ENCODE data around the gene CATSPERD. TPM values are rescaled to one million over a fixed set of nuclear protein-coding genes. Genes with fewer than 3 reads are reported as not detected.
A peak's percentile ranks its signal among the peaks of the same experiment; 100 is the strongest.

Gene CATSPERD
- total RNA-seq, 1 experiment from 2014 or later: not detected

DNA sequence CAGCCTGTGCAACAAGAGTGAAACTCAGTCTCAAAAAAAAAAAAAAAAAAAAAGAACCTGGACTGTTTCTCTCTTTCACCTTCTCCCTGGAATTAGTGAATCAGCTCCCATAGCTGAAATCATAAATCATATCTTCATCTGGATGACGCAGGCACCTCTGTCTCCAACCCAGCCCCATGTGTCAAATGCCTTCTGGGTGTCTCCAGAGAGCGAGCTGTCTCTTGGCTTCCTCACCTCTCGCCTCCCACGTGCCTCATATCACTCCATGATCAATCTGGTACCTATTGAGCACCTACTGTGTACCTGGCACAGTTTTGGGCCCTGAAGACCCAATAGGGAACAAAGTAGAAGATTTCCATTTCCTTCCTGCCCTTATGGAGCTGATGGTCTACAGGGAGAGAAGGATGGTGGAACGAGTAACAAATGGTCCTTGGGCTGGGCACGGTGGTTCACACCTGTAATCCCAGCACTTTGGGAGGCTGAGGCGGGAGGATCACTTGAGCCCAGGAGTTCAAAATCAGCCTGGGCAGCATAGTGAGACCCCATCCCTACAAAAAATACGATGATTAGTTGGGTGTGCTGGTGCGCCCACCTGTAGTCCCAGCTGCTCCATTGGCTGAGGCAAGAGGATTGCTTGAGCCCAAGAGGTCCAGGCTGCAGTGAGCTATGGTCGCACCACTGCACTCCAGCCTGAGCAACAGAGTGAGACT, 37.1 kb upstream of the CATSPERD start:
- Histone ChIP-seq H3K79me2 (ENCODE audit: low read depth) (peaks cover 9% of the 10 kb centered on the region), H3K27me3 (ENCODE audit: insufficient read depth, low read depth) (no peaks in the 10 kb centered on the region), H3K9me3 (ENCODE audit: insufficient read depth, low read depth) (no peaks in the 10 kb centered on the region), H3K4me3 (no peak overlapping the region), H3K36me3 (ENCODE audit: low read depth) (no peaks in the 10 kb centered on the region), H3K27ac (no peak overlapping the region), H3K4me2 (no peak overlapping the region), H3F3A (ENCODE audit: insufficient read depth, low read depth) (no peaks in the 10 kb centered on the region), H4K20me1 (ENCODE audit: insufficient read depth) (no peaks in the 10 kb centered on the region), H3K4me1 (replicated peaks; ENCODE audit: insufficient read depth) (no peaks in the 10 kb centered on the region), H2AFZ (no peak overlapping the region), H3K9me2 (ENCODE audit: insufficient read depth) (no peaks in the 10 kb centered on the region)
- DNase-seq: no peak
- TF ChIP-seq EZH2 (IDR thresholded peaks at IDR 0.05; ENCODE audit: low read depth): no peak
- TF ChIP-seq, protein P1, sequence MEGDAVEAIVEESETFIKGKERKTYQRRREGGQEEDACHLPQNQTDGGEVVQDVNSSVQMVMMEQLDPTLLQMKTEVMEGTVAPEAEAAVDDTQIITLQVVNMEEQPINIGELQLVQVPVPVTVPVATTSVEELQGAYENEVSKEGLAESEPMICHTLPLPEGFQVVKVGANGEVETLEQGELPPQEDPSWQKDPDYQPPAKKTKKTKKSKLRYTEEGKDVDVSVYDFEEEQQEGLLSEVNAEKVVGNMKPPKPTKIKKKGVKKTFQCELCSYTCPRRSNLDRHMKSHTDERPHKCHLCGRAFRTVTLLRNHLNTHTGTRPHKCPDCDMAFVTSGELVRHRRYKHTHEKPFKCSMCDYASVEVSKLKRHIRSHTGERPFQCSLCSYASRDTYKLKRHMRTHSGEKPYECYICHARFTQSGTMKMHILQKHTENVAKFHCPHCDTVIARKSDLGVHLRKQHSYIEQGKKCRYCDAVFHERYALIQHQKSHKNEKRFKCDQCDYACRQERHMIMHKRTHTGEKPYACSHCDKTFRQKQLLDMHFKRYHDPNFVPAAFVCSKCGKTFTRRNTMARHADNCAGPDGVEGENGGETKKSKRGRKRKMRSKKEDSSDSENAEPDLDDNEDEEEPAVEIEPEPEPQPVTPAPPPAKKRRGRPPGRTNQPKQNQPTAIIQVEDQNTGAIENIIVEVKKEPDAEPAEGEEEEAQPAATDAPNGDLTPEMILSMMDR (conservative IDR thresholded peaks at IDR 0.05): no peak
- POLR2A ChIA-PET (ENCODE audit: unreplicated experiment): no interaction called here
- BruUV-seq (replicated peaks): no TSS peak
- CTCF ChIA-PET: no interaction called here
- intact Hi-C loops (cut with micrococcal nuclease; ENCODE audit: unreplicated experiment): no loop called here

DNA sequence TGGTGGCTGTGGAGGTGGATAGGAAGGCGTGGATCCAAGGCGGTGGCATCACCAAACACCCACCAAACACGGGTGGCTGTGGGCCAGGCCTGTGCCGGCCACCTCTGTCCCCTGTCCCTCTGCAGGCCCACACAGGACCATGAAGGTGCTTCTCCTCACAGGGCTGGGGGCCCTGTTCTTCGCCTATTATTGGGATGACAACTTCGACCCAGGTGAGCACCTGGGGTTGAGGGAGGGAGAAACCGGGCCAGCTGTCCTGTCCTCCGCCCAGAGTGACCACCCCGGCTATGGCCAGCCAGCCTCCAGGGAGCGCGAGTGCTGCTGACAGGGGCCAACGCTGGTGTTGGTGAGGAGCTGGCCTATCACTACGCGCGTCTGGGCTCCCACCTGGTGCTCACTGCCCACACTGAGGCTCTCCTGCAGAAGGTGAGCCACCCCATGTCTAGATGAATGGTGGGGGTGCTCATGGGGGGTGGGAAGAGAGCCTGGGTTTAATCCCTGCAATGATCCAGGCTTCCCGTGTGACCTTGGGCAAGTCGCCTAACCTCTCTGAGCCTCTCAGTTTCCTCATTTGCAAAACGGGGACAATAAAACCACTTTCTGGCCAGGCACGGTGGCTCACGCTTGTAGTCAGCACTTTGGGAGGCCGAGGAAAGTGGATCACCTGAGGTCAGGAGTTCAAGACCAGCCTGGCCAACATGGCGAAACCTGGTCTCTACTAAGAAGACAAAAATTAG, 35.6 kb upstream of the CATSPERD start:
- ChIA-PET CTCF (no interaction called here), POLR2A (ENCODE audit: unreplicated experiment) (interaction anchor here (0.6 kb wide), 1 partner anchor 875 kb away, joined by 22 read pairs; no protein-coding TSS in a partner anchor)
- H3K36me3 ChIP-seq (ENCODE audit: low read depth): no peaks in the 10 kb centered on the region
- intact Hi-C loops (cut with micrococcal nuclease; ENCODE audit: unreplicated experiment): no loop called here
- no peaks in the 10 kb centered on the region for H4K20me1 ChIP-seq (ENCODE audit: insufficient read depth)
- no peak for TF ChIP-seq EZH2 (IDR thresholded peaks at IDR 0.05; ENCODE audit: low read depth)
- TF ChIP-seq, protein P1 (conservative IDR thresholded peaks at IDR 0.05): no peak
- H3K4me3 ChIP-seq: no peak overlapping the region
- no peaks in the 10 kb centered on the region for H3K4me1 ChIP-seq (replicated peaks; ENCODE audit: insufficient read depth)
- no TSS peak for BruUV-seq (replicated peaks)
- no peak overlapping the region for H3K27ac ChIP-seq
- DNase-seq: no peak
- H3K27me3 ChIP-seq (ENCODE audit: insufficient read depth, low read depth): no peaks in the 10 kb centered on the region
- no peak overlapping the region for H2AFZ ChIP-seq
- peaks cover 1% of the 10 kb centered on the region; the same call in 1 of the 2 replicates for H3K79me2 ChIP-seq (ENCODE audit: low read depth)
- no peaks in the 10 kb centered on the region for H3K9me3 ChIP-seq (ENCODE audit: insufficient read depth, low read depth)
- peaks cover 6% of the 10 kb centered on the region; the same call in 1 of the 2 replicates for H3F3A ChIP-seq (ENCODE audit: insufficient read depth, low read depth)
- no peak overlapping the region for H3K4me2 ChIP-seq
- H3K9me2 ChIP-seq (ENCODE audit: insufficient read depth): no peaks in the 10 kb centered on the region

DNA sequence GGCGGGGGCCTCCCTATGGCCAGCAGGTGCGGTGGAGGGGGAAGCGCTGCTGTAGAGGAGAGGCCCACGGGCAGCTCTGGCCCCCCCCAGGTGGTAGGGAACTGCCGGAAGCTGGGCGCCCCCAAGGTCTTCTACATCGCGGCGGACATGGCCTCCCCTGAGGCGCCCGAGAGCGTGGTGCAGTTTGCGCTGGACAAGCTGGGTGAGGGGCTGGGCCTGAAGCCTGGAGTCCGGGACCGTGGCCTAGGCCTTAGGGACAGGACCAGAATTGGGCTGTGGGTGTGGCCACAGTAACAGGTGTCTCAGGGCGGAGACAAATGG, 34.2 kb upstream of the CATSPERD start:
- Histone ChIP-seq H3K4me2 (peak overlapping the region; percentile 56), H3K79me2 (ENCODE audit: low read depth) (peaks cover 12% of the 10 kb centered on the region), H3K27me3 (ENCODE audit: insufficient read depth, low read depth) (no peaks in the 10 kb centered on the region), H3F3A (ENCODE audit: insufficient read depth, low read depth) (peaks cover 11% of the 10 kb centered on the region; the same call in 1 of the 2 replicates), H3K4me1 (replicated peaks; ENCODE audit: insufficient read depth) (no peaks in the 10 kb centered on the region), H3K4me3 (peak overlapping the region; percentile 62; the same call in 1 of the 2 replicates), H4K20me1 (ENCODE audit: insufficient read depth) (no peaks in the 10 kb centered on the region; the same call in 1 of the 2 replicates), H2AFZ (no peak overlapping the region), H3K9me3 (ENCODE audit: insufficient read depth, low read depth) (no peaks in the 10 kb centered on the region), H3K9me2 (ENCODE audit: insufficient read depth) (no peaks in the 10 kb centered on the region), H3K27ac (no peak overlapping the region), H3K36me3 (ENCODE audit: low read depth) (0 out of 2 replicates have a peak, but pooled peaks cover 8% of the 10 kb centered on the region)
- TF ChIP-seq, protein P1 (conservative IDR thresholded peaks at IDR 0.05): no peak
- no peak for TF ChIP-seq EZH2 (IDR thresholded peaks at IDR 0.05; ENCODE audit: low read depth)
- BruUV-seq (replicated peaks): TSS peak; percentile 48
- intact Hi-C loops (cut with micrococcal nuclease; ENCODE audit: unreplicated experiment): no loop called here
- DNase-seq: no peak
- ChIA-PET POLR2A (ENCODE audit: unreplicated experiment) (interaction anchor here (0.7 kb wide), 1 partner anchor 38 kb away, joined by 3 read pairs; no protein-coding TSS in a partner anchor), CTCF (interaction anchor here (1.4 kb wide), 1 partner anchor 63 kb away, joined by 7 read pairs; the partner anchor contains the start of genes SAFB and SAFB2)
